Right cardiac atrium (tissue), 5 donors: Measurements from ENCODE around the gene TTC7B. TPM values are rescaled to one million over a fixed set of nuclear protein-coding genes. Genes with fewer than 3 reads are reported as not detected.

ENCODE experiments used
- ATAC-seq, 2 donors: fragments of 200-7000 bp; cut with Tn5 transposase; one replicate each; pipeline versions ENCODE4 v1.8.0 to v1.9.1; 2020; ENCODE audit warnings: moderate library complexity in 2 of 2, mild to moderate bottlenecking in 1 of 2
- DNase-seq, 3 donors: peaks; one replicate each; pipeline ENCODE4 v3.0.0-alpha.2; 2020
- H3K27ac ChIP-seq: one replicate; pipeline ENCODE4 v1.5.1; 2013; ENCODE audit warnings: mild to moderate bottlenecking, low read length, control low read depth, moderate library complexity
- H3K27me3 ChIP-seq: one replicate; pipeline ENCODE4 v1.6.1; 2013; ENCODE audit not compliant: control insufficient read depth, insufficient read depth
- H3K4me1 ChIP-seq: one replicate; pipeline ENCODE4 v1.6.1; 2013; ENCODE audit warnings: low read length; ENCODE audit not compliant: control insufficient read depth, insufficient read depth
- H3K4me3 ChIP-seq: one replicate; pipeline ENCODE4 v1.5.1; 2013; ENCODE audit warnings: low read length, control low read depth
- H3K9me3 ChIP-seq: one replicate; pipeline ENCODE4 v1.6.1; 2013; ENCODE audit warnings: low read length; ENCODE audit not compliant: control insufficient read depth
- WGBS: extraction: QIAGEN DNeasy Blood & Tissue Kit; methylation state at CpG from one replicate; pipeline ENCODE4 v1.1.7; 2013; 5-methylcytosine and 5-hydroxymethylcytosine counted together
- intact Hi-C, 4 donors: fragments of 100-400 bp; cut with DNase I; formaldehyde crosslinking; loops; one replicate each; pipeline versions ENCODE4 v1.11.0 to v1.14.0; 2022 to 2023
- polyA plus RNA-seq: library from polyadenylated mRNA; stranded (reverse); fragments of 200-250 nt; gene quantifications from one replicate; pipeline ENCODE4 v1.2.3, GENCODE V29; 2013
- total RNA-seq, 4 donors: library from RNA; stranded (reverse); fragmentation: NEBNext Ultra II Directional; extraction: Animal tissue kit (Norgen Biotek cat#: 25700); gene quantifications; one replicate each; pipeline ENCODE4 v1.2.1, GENCODE V29; 2021
- donor health status: healthy with polysubstance abuse.
- donor health status: DM: no; HTN: yes; CAD: no.
- donor health status: DM: no; HTN: no; CAD: no.
- donor health status: DM: no; HTN: yes; CAD: no; lungs with severe emphysema.
- donor health status: DM: yes; HTN: yes; CAD: no.

Gene TTC7B
- total and polyA plus RNA-seq, 5 donors, result 38.1 to 88.7 (median 82.8) TPM

- intact Hi-C loops, result no loop called here
- H3K4me1 ChIP-seq, result peaks cover 7% of the 10 kb centered on the region
- WGBS, result 54% methylated on average over 10 of the region's 10 CpGs
- no peak for ATAC-seq
- H3K27ac ChIP-seq, result no peak overlapping the region
- no peak for DNase-seq
- no peak overlapping the region for H3K4me3 ChIP-seq
- H3K27me3 ChIP-seq, result no peaks in the 10 kb centered on the region
- no peaks in the 10 kb centered on the region for H3K9me3 ChIP-seq
Measured at GRCh38 chr14:90616313-90616712, 199.9 kb downstream of the TTC7B start.

- H3K27ac ChIP-seq, result peak overlapping the region; percentile 25
- H3K4me3 ChIP-seq, result no peak overlapping the region
- WGBS, result 47% methylated on average over 9 of the region's 9 CpGs
- H3K4me1 ChIP-seq, result peaks cover 7% of the 10 kb centered on the region
- H3K27me3 ChIP-seq, result no peaks in the 10 kb centered on the region
- DNase-seq (no peak), ATAC-seq (peak; percentile 46 to 67)
- no peaks in the 10 kb centered on the region for H3K9me3 ChIP-seq
- intact Hi-C loops, result no loop called here
Measured at GRCh38 chr14:90615517-90616060, 200.6 kb downstream of the TTC7B start.

DNA sequence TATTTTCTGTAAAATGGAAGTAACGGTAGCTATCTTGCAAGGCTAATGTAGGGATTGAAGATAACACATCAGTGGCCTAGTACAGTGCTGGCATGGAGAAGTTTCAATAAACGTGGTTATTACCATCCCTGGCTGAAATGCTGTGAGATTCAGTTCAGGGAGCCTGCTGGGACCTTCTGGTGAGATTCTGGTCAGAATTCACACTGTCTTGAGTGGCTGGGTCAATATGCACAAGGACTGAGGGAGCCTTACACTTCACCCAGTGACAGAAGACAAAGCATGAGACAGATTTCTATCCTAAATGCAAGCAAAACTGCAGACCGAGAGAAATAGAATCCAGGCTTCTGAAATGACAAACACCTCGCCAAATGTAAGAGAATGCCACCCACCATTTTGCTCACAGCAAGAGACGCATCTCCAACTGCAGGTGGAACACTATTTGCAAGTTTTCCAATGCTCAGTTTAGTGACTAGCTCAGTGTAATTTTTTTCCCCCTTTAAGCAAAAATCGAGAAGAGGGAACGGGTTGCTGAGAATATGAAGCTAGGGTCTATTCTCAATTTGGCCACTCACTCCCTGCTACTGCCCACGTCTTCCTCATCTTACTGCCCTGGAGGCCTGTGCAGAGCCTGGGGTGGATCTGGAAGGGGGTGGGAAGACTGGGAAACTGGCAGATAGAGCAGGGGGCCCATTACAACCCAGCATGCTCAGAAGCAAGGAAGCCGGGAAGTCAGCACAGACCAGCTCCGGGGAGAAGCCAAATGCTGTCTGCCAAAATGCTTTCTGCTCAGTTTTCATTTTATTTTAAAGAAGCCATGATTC is 201.3 kb downstream of the TTC7B start:
- WGBS, result 57% methylated on average over 10 of the region's 10 CpGs
- H3K9me3 ChIP-seq, result no peaks in the 10 kb centered on the region
- no peaks in the 10 kb centered on the region for H3K27me3 ChIP-seq
- intact Hi-C loops, result no loop called here
- ATAC-seq, result peak in 1 of 2 donors; percentile 17
- peak overlapping the region; percentile 25 for H3K27ac ChIP-seq
- H3K4me1 ChIP-seq, result peaks cover 7% of the 10 kb centered on the region
- no peak overlapping the region for H3K4me3 ChIP-seq
- no peak for DNase-seq

- no peak for DNase-seq
- intact Hi-C loops, result no loop called here
- H3K4me3 ChIP-seq, result no peak overlapping the region
- H3K27me3 ChIP-seq, result no peaks in the 10 kb centered on the region
- 88% methylated on average over 4 of the region's 4 CpGs for WGBS
- peaks cover 7% of the 10 kb centered on the region for H3K4me1 ChIP-seq
- H3K27ac ChIP-seq, result no peak overlapping the region
- ATAC-seq, result no peak
- no peaks in the 10 kb centered on the region for H3K9me3 ChIP-seq
Measured at GRCh38 chr14:90613997-90614396, 202.2 kb downstream of the TTC7B start.

GRCh38 chr14:90613453-90613852 is 202.8 kb downstream of the TTC7B start:
- peaks cover 7% of the 10 kb centered on the region for H3K4me1 ChIP-seq
- no peak overlapping the region for H3K4me3 ChIP-seq
- H3K9me3 ChIP-seq, result no peaks in the 10 kb centered on the region
- intact Hi-C loops, result no loop called here
- H3K27me3 ChIP-seq, result no peaks in the 10 kb centered on the region
- no peak overlapping the region for H3K27ac ChIP-seq
- no peak for DNase-seq
- ATAC-seq, result peak in 1 of 2 donors; percentile 61
- WGBS, result 76% methylated on average over 3 of the region's 3 CpGs

DNA sequence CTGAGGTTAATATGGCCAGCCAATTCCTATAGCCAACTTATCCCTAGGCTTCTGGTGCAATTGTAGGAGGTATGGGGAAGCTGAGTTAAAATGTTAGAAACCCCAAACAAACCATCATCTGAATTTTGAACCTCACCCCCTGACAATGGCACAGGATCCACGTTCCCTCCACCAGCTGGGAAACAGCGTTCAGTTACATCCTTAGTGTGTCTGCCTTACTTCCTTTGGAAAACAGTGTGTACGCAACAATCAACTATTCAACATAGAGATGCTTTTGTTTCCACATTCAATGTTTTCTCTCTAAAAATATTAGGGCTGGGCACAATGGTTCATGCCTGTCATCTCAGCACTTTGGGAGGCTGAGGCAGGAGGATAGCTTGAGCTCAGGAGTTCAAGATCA is 203.4 kb downstream of the TTC7B start:
- no peaks in the 10 kb centered on the region for H3K9me3 ChIP-seq
- DNase-seq (no peak), ATAC-seq (no peak)
- no peak overlapping the region for H3K4me3 ChIP-seq
- no peaks in the 10 kb centered on the region for H3K27me3 ChIP-seq
- WGBS, result 71% methylated on average over 3 of the region's 3 CpGs
- intact Hi-C loops, result no loop called here
- H3K4me1 ChIP-seq, result peaks cover 7% of the 10 kb centered on the region
- H3K27ac ChIP-seq, result no peak overlapping the region

- H3K9me3 ChIP-seq, result no peaks in the 10 kb centered on the region
- WGBS, result 34% methylated on average over 3 of the region's 3 CpGs
- ATAC-seq, result no peak
Measured at GRCh38 chr14:90611936-90612335, 204.3 kb downstream of the TTC7B start.

GRCh38 chr14:90611501-90611900 is 204.7 kb downstream of the TTC7B start:
- DNase-seq (no peak), ATAC-seq (no peak)
- H3K27ac ChIP-seq, result peak overlapping the region; percentile 56
- H3K4me1 ChIP-seq, result peaks cover 7% of the 10 kb centered on the region
- WGBS, result 48% methylated on average over 7 of the region's 7 CpGs
- no peak overlapping the region for H3K4me3 ChIP-seq
- no peaks in the 10 kb centered on the region for H3K27me3 ChIP-seq
- intact Hi-C loops, result no loop called here
- H3K9me3 ChIP-seq, result no peaks in the 10 kb centered on the region

More at GRCh38 chr14:90611936-90612335, 204.3 kb downstream of the TTC7B start:
- intact Hi-C loops, result no loop called here
- Histone ChIP-seq H3K27ac (no peak overlapping the region), H3K27me3 (no peaks in the 10 kb centered on the region), H3K4me1 (peaks cover 7% of the 10 kb centered on the region), H3K4me3 (no peak overlapping the region)
- DNase-seq, result no peak

DNA sequence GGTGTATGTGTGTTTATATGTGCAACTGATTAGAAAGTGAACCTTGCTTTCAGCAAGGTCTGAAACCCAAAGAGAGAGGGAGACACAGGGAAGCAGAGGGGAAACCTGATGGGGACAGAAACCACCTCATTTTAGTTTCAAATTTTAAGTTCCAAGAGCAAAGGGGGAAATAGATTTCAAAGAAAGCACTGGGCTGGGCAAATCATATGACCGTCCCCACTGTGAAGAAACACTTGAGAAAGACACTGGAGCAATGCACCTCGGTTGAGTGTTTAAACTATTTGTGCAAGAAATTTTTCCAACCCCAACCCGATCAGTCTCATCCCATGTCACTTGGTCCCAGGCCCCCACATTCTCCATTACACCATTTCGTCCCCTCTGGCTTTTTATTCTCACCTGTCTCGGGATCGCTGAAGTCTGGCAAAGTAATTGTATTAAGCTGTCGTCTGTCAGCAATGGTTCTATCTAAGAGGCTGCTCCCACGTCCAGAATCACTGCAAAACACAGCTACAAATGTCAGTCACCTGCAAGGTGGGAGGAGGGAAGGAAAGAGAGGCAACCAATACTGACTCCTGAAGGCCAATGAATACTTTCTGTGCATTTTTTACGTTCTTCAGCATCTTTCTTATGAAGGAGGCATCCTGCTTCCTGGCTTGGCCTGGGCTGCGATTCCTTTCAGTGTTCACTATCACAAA is 205.7 kb downstream of the TTC7B start:
- H3K4me1 ChIP-seq, result peaks cover 6% of the 10 kb centered on the region
- intact Hi-C loops, result no loop called here
- no peak overlapping the region for H3K4me3 ChIP-seq
- DNase-seq, result no peak
- 86% methylated on average over 10 of the region's 10 CpGs for WGBS
- ATAC-seq, result no peak
- H3K9me3 ChIP-seq, result no peaks in the 10 kb centered on the region
- no peak overlapping the region for H3K27ac ChIP-seq
- no peaks in the 10 kb centered on the region for H3K27me3 ChIP-seq

GRCh38 chr14:90609376-90609775 is 206.9 kb downstream of the TTC7B start:
- Histone ChIP-seq H3K9me3 (no peaks in the 10 kb centered on the region), H3K27me3 (no peaks in the 10 kb centered on the region), H3K4me3 (no peak overlapping the region), H3K27ac (no peak overlapping the region), H3K4me1 (no peaks in the 10 kb centered on the region)
- 45% methylated on average over 2 of the region's 2 CpGs for WGBS
- intact Hi-C loops, result no loop called here
- ATAC-seq (peak in 1 of 2 donors; percentile 12), DNase-seq (no peak)

GRCh38 chr14:90608929-90609341 is 207.3 kb downstream of the TTC7B start:
- no peaks in the 10 kb centered on the region for H3K4me1 ChIP-seq
- H3K9me3 ChIP-seq, result no peaks in the 10 kb centered on the region
- no peak for ATAC-seq
- WGBS, result 70% methylated on average over 7 of the region's 7 CpGs
- no peaks in the 10 kb centered on the region for H3K27me3 ChIP-seq
- H3K4me3 ChIP-seq, result no peak overlapping the region
- intact Hi-C loops, result no loop called here
- no peak for DNase-seq
- no peak overlapping the region for H3K27ac ChIP-seq
